D721Med (cell line): ENCODE measurements around the gene LCTL.

Source experiments
- DNase-seq: peaks from one replicate; pipeline ENCODE4 v3.0.0; 2011; ENCODE audit warnings: low spot score; ENCODE audit not compliant: insufficient read length
- FAIRE-seq: peaks from 2 replicates; lab custom pipeline; 2011; peaks lifted over from hg19 to GRCh38; lab: Jason Lieb, UNC
- CTCF ChIP-seq: IDR thresholded peaks from 2 replicates; pipeline ENCODE4 v1.5.1; 2012; ENCODE audit warnings: mild to moderate bottlenecking, control low read depth; ENCODE audit not compliant: insufficient read depth; ENCODE audit errors: missing control alignments

LCTL gene

GRCh38 chr15:66598095-66598815, 32.5 kb upstream of the LCTL start:
- TF ChIP-seq CTCF = no peak
- no peak for FAIRE-seq

GRCh38 chr15:66595931-66596545, 30.2 kb upstream of the LCTL start:
- FAIRE-seq (no peak), DNase-seq (no peak)
- no peak for TF ChIP-seq CTCF

More at GRCh38 chr15:66598095-66598815, 32.5 kb upstream of the LCTL start:
- DNase-seq = no peak

GRCh38 chr15:66595332-66595731, 29.5 kb upstream of the LCTL start:
- DNase-seq = no peak
- TF ChIP-seq CTCF = no peak
- FAIRE-seq = no peak

- FAIRE-seq (no peak), DNase-seq (no peak)
- no peak for TF ChIP-seq CTCF
Measured at GRCh38 chr15:66594836-66595235, 29.0 kb upstream of the LCTL start.

- no peak for DNase-seq
- no peak for FAIRE-seq
- TF ChIP-seq CTCF = no peak
Measured at GRCh38 chr15:66594344-66594743, 28.5 kb upstream of the LCTL start.

GRCh38 chr15:66593219-66593780, 27.5 kb upstream of the LCTL start:
- TF ChIP-seq CTCF = no peak
- FAIRE-seq (no peak), DNase-seq (no peak)

GRCh38 chr15:66592505-66593218, 26.9 kb upstream of the LCTL start:
- no peak for TF ChIP-seq CTCF
- FAIRE-seq (no peak), DNase-seq (no peak)
